Measurements from ENCODE around the gene HNRNPA1L2. TPM values are rescaled to one million over a fixed set of nuclear protein-coding genes. Genes with fewer than 3 reads are reported as not detected.

The HNRNPA1L2 gene
- total and polyA plus RNA-seq, 11 donors, result 0.81 to 4.7 (median 3.2) TPM

DNA sequence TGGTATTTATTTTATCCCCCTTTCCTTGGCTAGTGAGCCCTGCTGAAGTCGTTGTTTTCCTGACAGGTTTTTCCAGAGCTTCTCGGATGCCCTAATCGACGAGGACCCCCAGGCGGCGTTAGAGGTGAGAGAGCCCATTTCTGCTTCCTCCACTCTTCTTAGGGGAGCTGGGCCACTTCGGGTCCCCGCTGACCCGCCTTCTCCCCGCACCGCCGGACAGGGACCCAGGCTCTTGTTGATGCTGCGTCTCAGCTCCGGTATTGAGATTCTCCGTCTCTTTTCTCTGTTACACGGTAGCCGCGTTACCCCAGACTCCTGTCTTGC, 10.7 kb downstream of the HNRNPA1L2 start:
- H3K4me1 ChIP-seq, result peaks cover 0 to 47% (median 38%) of the 10 kb centered on the region in 12 donors
- 0 to 1% (median 0%) methylated on average over 18 of the region's 18 CpGs for WGBS, 4 donors
- no peaks in the 10 kb centered on the region for H3K9me3 ChIP-seq
- peak; percentile 1 to 23 (median 15) for ATAC-seq
- H3K4me3 ChIP-seq, result peak overlapping the region; percentile 59 to 91 (median 80)
- TF ChIP-seq CTCF (IDR thresholded peaks at IDR 0.05) (peak in 5 of 12 donors; percentile 2 to 36 (median 20)), POLR2A (IDR thresholded peaks at IDR 0.05) (no peak)
- H3K27me3 ChIP-seq, result no peaks in the 10 kb centered on the region
- peak overlapping the region; percentile 95 to 100 (median 99) for H3K27ac ChIP-seq
- peak in 1 of 5 donors; percentile 68 for DNase-seq
- intact Hi-C loops (cut with DNase I), result loop anchor here in 8 of 10 donors (1.0 to 10.0 kb wide), 6 partner anchors 36 to 851 kb away; partner anchors contain the start of genes CKAP2 (in 4 of the 8), VPS36 (in 4 of the 8) and DHRS12 (in 1 of the 8)
- peaks cover 0 to 26% (median 18%) of the 10 kb centered on the region in 9 donors for H3K36me3 ChIP-seq

- peaks cover 0 to 24% (median 16%) of the 10 kb centered on the region in 12 donors for H3K4me1 ChIP-seq
- TF ChIP-seq CTCF (IDR thresholded peaks at IDR 0.05) (no peak), POLR2A (IDR thresholded peaks at IDR 0.05) (no peak)
- intact Hi-C loops (cut with DNase I), result loop anchor here in 4 of 10 donors (10.0 kb wide), 1 partner anchor 205 kb away; the partner anchor contains the start of genes CKAP2 (in 4 of the 4) and VPS36 (in 4 of the 4)
- no peak overlapping the region for H3K27ac ChIP-seq
- WGBS, 4 donors, result 88 to 93% (median 92%) methylated on average over 2 of the region's 2 CpGs
- H3K36me3 ChIP-seq, result peaks cover 0 to 76% (median 68%) of the 10 kb centered on the region in 9 donors
- no peaks in the 10 kb centered on the region for H3K27me3 ChIP-seq
- ATAC-seq (no peak), DNase-seq (no peak)
- no peak overlapping the region for H3K4me3 ChIP-seq
- H3K9me3 ChIP-seq, result no peaks in the 10 kb centered on the region
Observed at GRCh38 chr13:52659340-52659739, 17.1 kb downstream of the HNRNPA1L2 start.

DNA sequence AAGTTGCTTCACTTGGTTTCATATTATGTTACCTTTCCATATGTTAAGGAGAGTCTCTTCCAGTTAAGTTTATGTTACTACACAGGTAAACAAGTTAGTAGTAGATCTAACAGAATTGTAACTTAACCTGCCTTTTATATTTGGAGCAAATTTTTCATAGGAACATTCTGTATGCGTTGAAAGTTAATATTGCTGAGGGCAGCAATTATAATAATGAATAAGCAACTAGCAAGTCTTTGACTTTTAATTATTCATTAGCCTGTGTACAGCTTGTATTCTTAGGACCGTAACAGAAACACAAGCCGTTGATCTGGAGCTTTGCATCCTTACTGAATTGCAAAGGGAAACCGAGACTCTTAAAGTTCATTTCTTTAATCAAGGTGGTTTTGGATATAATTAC, 22.0 kb downstream of the HNRNPA1L2 start:
- Histone ChIP-seq H3K27ac (no peak overlapping the region), H3K4me3 (no peak overlapping the region), H3K36me3 (peaks cover 0 to 100% (median 94%) of the 10 kb centered on the region in 9 donors), H3K4me1 (no peaks in the 10 kb centered on the region), H3K27me3 (no peaks in the 10 kb centered on the region), H3K9me3 (no peaks in the 10 kb centered on the region)
- no peak for ATAC-seq
- DNase-seq, result no peak
- intact Hi-C loops (cut with DNase I), result loop anchor here in 1 of 10 donors (10.0 kb wide), 1 partner anchor 141 kb away; no protein-coding TSS in a partner anchor
- TF ChIP-seq CTCF (IDR thresholded peaks at IDR 0.05) (no peak), POLR2A (IDR thresholded peaks at IDR 0.05) (no peak)
- WGBS, 4 donors, result 97 to 98% (median 98%) methylated on average over 4 of the region's 4 CpGs

DNA sequence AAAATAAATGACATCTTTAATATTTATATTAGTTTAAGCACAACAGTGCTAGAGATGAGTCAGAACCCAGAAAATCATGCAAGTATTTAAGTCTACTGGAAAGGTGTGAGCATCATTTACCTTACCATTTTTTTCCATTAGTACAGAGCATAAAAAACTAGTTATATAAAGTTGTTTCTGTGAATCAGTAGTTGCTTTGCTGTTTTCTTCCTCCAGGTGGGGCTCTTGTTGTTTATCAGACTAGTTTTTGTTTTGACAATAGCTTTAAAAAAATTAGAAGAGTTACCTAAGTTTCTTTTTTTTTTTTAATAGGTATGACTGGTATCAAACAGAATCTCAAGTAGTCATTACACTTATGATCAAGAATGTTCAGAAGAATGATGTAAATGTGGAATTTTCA, 23.1 kb downstream of the HNRNPA1L2 start:
- intact Hi-C loops (cut with DNase I), result loop anchor here in 1 of 10 donors (10.0 kb wide), 1 partner anchor 139 kb away; no protein-coding TSS in a partner anchor
- H3K36me3 ChIP-seq, result peaks cover 0 to 100% (median 91%) of the 10 kb centered on the region in 9 donors
- H3K4me1 ChIP-seq, result no peaks in the 10 kb centered on the region
- H3K9me3 ChIP-seq, result no peaks in the 10 kb centered on the region
- no peak overlapping the region for H3K27ac ChIP-seq
- ATAC-seq, result no peak
- TF ChIP-seq CTCF (IDR thresholded peaks at IDR 0.05) (peak in 11 of 12 donors; percentile 20 to 55 (median 40)), POLR2A (IDR thresholded peaks at IDR 0.05) (no peak)
- no peaks in the 10 kb centered on the region for H3K27me3 ChIP-seq
- DNase-seq, result no peak
- no peak overlapping the region for H3K4me3 ChIP-seq

Measured in heart left ventricle (tissue), 16 donors.